WI38 (cell line): ENCODE measurements around the gene MYO1D.

Experiments used
- H3K4me3 ChIP-seq: 2 replicates; pipeline ENCODE4 v1.5.1; 2011; ENCODE audit warnings: low read depth, mild to moderate bottlenecking, control low read depth, low read length
- TF ChIP-seq, protein P1 (sequence below): IDR thresholded peaks from 2 replicates; pipeline ENCODE4 v1.5.1; 2012; ENCODE audit warnings: low read depth, mild to moderate bottlenecking, control low read depth, low read length

MYO1D gene

DNA sequence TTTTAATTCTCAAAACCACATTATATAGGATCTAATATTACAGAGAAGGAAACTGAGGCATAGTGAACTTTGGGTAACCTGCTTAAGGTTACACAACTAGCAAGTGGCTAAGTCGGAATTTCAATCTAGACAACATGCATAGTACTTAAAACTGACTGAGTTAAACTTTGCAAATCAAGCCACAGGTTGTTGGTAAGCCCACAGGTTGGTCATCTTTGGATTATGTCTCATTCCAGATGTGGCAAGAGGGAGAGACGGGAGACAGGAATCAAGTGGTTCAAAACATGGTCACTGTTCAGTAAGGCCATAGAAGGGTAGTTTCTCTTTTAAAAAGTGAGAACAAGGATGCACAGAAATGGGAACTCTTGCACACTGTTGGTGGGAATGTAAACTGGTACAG lies 57.1 kb downstream of the MYO1D start:
- TF ChIP-seq, protein P1, sequence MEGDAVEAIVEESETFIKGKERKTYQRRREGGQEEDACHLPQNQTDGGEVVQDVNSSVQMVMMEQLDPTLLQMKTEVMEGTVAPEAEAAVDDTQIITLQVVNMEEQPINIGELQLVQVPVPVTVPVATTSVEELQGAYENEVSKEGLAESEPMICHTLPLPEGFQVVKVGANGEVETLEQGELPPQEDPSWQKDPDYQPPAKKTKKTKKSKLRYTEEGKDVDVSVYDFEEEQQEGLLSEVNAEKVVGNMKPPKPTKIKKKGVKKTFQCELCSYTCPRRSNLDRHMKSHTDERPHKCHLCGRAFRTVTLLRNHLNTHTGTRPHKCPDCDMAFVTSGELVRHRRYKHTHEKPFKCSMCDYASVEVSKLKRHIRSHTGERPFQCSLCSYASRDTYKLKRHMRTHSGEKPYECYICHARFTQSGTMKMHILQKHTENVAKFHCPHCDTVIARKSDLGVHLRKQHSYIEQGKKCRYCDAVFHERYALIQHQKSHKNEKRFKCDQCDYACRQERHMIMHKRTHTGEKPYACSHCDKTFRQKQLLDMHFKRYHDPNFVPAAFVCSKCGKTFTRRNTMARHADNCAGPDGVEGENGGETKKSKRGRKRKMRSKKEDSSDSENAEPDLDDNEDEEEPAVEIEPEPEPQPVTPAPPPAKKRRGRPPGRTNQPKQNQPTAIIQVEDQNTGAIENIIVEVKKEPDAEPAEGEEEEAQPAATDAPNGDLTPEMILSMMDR = no peak
- H3K4me3 ChIP-seq = no peak overlapping the region

DNA sequence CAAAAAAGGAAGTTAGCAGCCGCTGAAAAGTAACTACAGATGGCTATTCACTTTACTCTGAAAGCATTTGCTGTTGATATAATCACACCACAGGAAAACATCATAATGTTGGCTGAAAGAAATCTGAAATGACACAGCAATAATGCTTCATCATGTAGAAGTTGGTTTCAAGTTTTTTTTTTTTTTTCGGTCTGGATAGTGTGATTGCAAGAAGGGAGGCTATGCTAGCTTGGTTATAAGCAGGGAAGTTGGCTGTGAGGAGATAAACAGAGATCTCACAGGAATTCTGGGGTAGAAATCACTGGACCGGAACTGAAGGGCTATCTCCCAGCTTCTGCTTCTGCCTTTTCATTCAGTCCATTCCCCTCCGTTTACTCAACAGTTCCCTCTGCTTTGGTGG lies 57.9 kb downstream of the MYO1D start:
- TF ChIP-seq, protein P1 = no peak
- no peak overlapping the region for H3K4me3 ChIP-seq

DNA sequence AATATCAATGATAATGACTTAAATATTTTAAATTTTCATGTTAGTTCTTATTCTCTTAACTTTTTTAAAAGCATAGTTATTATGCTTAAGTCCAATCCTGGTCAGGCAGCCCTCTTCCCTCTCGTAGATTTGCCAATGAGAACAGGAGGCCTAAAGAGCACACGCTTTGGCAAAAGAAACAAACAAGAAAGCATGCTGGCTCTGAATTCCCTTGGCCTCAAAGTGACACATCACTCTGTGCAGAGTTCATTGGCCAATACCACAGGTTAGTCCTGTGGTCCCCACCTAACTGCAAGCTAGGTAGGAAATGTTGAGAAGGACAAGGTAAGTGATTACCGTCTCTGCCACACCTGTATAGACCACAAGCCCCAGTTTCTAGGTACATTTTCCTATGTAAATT lies 61.5 kb downstream of the MYO1D start:
- TF ChIP-seq, protein P1 = no peak
- no peak overlapping the region for H3K4me3 ChIP-seq

DNA sequence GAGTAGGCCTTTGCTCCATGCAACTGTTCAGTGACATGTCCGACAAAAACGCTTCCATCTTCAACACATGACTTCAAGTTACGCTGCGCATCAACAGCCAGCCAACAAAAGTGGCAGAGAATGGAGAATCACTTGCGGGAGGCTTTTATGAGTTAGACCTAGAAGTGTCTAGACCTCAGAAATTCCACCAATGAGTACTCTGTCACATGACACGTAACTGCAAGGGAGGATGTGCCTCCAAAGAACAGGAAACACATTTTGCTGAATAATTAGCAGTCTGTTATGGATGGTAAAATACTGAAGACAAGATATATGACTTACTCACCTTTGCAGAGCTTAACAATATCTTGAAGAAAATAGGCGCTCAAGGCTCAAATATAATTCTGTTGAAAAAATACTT lies 62.1 kb downstream of the MYO1D start:
- H3K4me3 ChIP-seq = no peak overlapping the region
- TF ChIP-seq, protein P1 = no peak

DNA sequence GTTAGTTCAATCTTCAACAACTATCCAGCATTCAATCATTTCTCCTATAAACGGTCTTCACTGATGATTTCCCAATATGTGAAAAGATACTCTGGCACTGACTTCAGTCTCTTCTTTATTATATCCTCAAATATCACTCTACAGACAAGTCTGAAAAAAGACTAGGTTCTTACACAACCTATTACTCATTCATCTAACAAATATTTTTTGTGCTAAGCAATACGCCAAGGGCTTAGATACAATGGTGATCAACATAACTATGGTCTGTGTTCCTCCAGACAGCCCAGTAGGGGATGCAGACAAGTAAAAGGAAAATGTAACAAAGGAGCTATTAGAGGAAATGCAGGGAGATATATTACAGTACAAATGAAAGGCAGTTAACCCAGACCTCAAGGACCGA lies 63.9 kb downstream of the MYO1D start:
- TF ChIP-seq, protein P1 = no peak
- no peak overlapping the region for H3K4me3 ChIP-seq

DNA sequence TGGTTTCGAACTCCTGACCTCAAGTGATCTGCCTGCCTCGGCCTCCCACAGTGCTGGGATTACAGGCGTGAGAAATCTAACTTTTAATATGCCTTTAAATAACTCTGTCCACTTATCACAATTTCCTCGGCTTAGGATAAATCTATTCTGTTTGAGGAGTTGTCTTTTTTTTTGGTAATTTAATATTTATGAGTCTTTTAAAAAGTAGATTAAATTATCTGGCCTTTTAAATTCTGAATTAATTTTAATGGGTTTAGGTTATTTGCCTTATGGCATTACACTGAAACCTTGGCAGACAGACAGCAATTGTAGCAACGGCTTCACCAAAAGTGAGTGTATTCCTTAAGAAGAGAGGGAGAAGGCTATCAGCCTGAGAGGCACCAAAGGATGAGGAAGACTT lies 66.2 kb downstream of the MYO1D start:
- no peak overlapping the region for H3K4me3 ChIP-seq
- TF ChIP-seq, protein P1 = no peak

DNA sequence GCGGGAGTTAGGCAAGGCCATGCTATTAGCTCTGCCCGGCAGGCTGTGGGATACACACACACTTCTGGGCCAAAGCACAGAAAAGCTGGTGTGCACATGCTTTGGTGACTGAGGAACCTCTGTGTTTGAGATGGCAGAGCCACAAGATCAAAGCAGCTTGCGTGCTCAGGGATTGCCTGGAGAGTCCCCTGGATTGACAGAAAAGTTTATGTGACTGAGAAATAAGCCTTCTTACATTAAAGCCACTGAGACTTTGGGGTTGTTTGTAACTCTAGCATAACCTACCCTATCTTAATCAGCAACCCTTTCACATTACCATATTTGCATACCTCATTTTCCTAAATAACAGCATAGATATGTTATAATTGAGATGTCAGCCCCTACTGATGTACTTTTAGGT lies 69.3 kb downstream of the MYO1D start:
- TF ChIP-seq, protein P1 = no peak
- no peak overlapping the region for H3K4me3 ChIP-seq
